GM11168 (cell line): Measurements from ENCODE around the gene PTPN20.
"Not testable (repeated sequence)": the region's sequence is repeated elsewhere in the genome, so short reads cannot be mapped to it uniquely, and the experiment has no call there.

Experiments
- in situ Hi-C: fragments of 300-500 bp; cut with MboI; formaldehyde crosslinking; loops from one replicate; pipeline ENCODE4 v1.12.0; 2022; ENCODE audit warnings: low sequenced_read_pairs; ENCODE audit not compliant: unreplicated experiment

Gene PTPN20

GRCh38 chr10:46948687-46949518, 37.7 kb downstream of the PTPN20 start:
- in situ Hi-C loops: not testable (repeated sequence)

GRCh38 chr10:46952540-46952939, 41.3 kb downstream of the PTPN20 start:
- in situ Hi-C loops: loop anchor here (10.0 kb wide), 1 partner anchor 1142 kb away; no protein-coding TSS in a partner anchor

GRCh38 chr10:46960742-46961141, 49.5 kb downstream of the PTPN20 start:
- in situ Hi-C loops: not testable (repeated sequence)

- in situ Hi-C loops: not testable (repeated sequence)
These were observed 52.1 kb downstream of the PTPN20 start for GRCh38 chr10:46963356-46963755.

GRCh38 chr10:46967013-46967412, 55.8 kb downstream of the PTPN20 start:
- in situ Hi-C loops: not testable (repeated sequence)

GRCh38 chr10:46980223-46980622, 69.0 kb downstream of the PTPN20 start:
- in situ Hi-C loops: not testable (repeated sequence)

GRCh38 chr10:46987233-46987924, 76.2 kb downstream of the PTPN20 start:
- in situ Hi-C loops: not testable (repeated sequence)

GRCh38 chr10:46992803-46993561, 81.8 kb downstream of the PTPN20 start:
- in situ Hi-C loops: loop anchor here (10.0 kb wide), 1 partner anchor 1072 kb away; no protein-coding TSS in a partner anchor

- in situ Hi-C loops: loop anchor here (10.0 kb wide), 1 partner anchor 1070 kb away; no protein-coding TSS in a partner anchor
These were observed 84.0 kb downstream of the PTPN20 start for GRCh38 chr10:46995234-46995633.

- in situ Hi-C loops: loop anchor here (10.0 kb wide), 1 partner anchor 1067 kb away; no protein-coding TSS in a partner anchor
These were observed 87.0 kb downstream of the PTPN20 start for GRCh38 chr10:46998192-46998591.

- in situ Hi-C loops: loop anchor here (10.0 kb wide), 1 partner anchor 1066 kb away; no protein-coding TSS in a partner anchor
These were observed 87.4 kb downstream of the PTPN20 start for GRCh38 chr10:46998595-46998994.

GRCh38 chr10:46999217-46999616, 88.0 kb downstream of the PTPN20 start:
- in situ Hi-C loops: loop anchor here (10.0 kb wide), 1 partner anchor 1066 kb away; no protein-coding TSS in a partner anchor

- in situ Hi-C loops: no loop called here
These were observed 97.5 kb downstream of the PTPN20 start for GRCh38 chr10:47008769-47009168.

GRCh38 chr10:47009215-47009838, 98.1 kb downstream of the PTPN20 start:
- in situ Hi-C loops: no loop called here

GRCh38 chr10:47010036-47010435, 98.8 kb downstream of the PTPN20 start:
- in situ Hi-C loops: no loop called here

GRCh38 chr10:47012214-47012613, 101.0 kb downstream of the PTPN20 start:
- in situ Hi-C loops: no loop called here

GRCh38 chr10:47013507-47014154, 102.4 kb downstream of the PTPN20 start:
- in situ Hi-C loops: no loop called here

GRCh38 chr10:47015404-47015803, 104.2 kb downstream of the PTPN20 start:
- in situ Hi-C loops: no loop called here

GRCh38 chr10:47016564-47016963, 105.3 kb downstream of the PTPN20 start:
- in situ Hi-C loops: no loop called here
